ENCODE data around the gene SMAD4.
A peak's percentile ranks its signal among the peaks of the same experiment; 100 is the strongest.
"Not testable (repeated sequence)": the region's sequence is repeated elsewhere in the genome, so short reads cannot be mapped to it uniquely, and the experiment has no call there.

Gene SMAD4

GRCh38 chr18:51029694-51030536, at the start of gene SMAD4:
SMAD4 (plus strand) TSS chr18:51030213; CDS start chr18:51047047, 16,834 bp downstream.
- peak; percentile 97 for DNase-seq (ENCODE audit: low spot score)

GRCh38 chr18:50981381-50981780, 48.6 kb upstream of the SMAD4 start:
- DNase-seq (ENCODE audit: low spot score) = no peak

- no peak for DNase-seq (ENCODE audit: low spot score)
Observed at GRCh38 chr18:50982086-50982801, 47.8 kb upstream of the SMAD4 start.

GRCh38 chr18:50982802-50983179, 47.2 kb upstream of the SMAD4 start:
- no peak for DNase-seq (ENCODE audit: low spot score)

GRCh38 chr18:50986360-50987087, 43.5 kb upstream of the SMAD4 start:
- peak; percentile 26 for DNase-seq (ENCODE audit: low spot score)

GRCh38 chr18:50987261-50987660, 42.8 kb upstream of the SMAD4 start:
- DNase-seq (ENCODE audit: low spot score) = no peak

GRCh38 chr18:50989711-50990110, 40.3 kb upstream of the SMAD4 start:
- DNase-seq (ENCODE audit: low spot score) = no peak

GRCh38 chr18:50992351-50992762, 37.7 kb upstream of the SMAD4 start:
- DNase-seq (ENCODE audit: low spot score) = no peak

- no peak for DNase-seq (ENCODE audit: low spot score)
Observed at GRCh38 chr18:50994031-50994430, 36.0 kb upstream of the SMAD4 start.

GRCh38 chr18:51003174-51003573, 26.8 kb upstream of the SMAD4 start:
- not testable (repeated sequence) for DNase-seq (ENCODE audit: low spot score)

GRCh38 chr18:51006061-51006818, 23.8 kb upstream of the SMAD4 start:
- DNase-seq (ENCODE audit: low spot score) = no peak

- DNase-seq (ENCODE audit: low spot score) = no peak
Observed at GRCh38 chr18:51006948-51007789, 22.8 kb upstream of the SMAD4 start.

GRCh38 chr18:51007790-51008139, 22.2 kb upstream of the SMAD4 start:
- DNase-seq (ENCODE audit: low spot score) = no peak

GRCh38 chr18:51009072-51009471, 20.9 kb upstream of the SMAD4 start:
- no peak for DNase-seq (ENCODE audit: low spot score)

GRCh38 chr18:51010218-51010617, 19.8 kb upstream of the SMAD4 start:
- no peak for DNase-seq (ENCODE audit: low spot score)

GRCh38 chr18:51011709-51012108, 18.3 kb upstream of the SMAD4 start:
- no peak for DNase-seq (ENCODE audit: low spot score)

- DNase-seq (ENCODE audit: low spot score) = no peak
Observed at GRCh38 chr18:51012441-51012840, 17.6 kb upstream of the SMAD4 start.

- no peak for DNase-seq (ENCODE audit: low spot score)
Observed at GRCh38 chr18:51013259-51013658, 16.8 kb upstream of the SMAD4 start.

GRCh38 chr18:51017140-51017879, 12.7 kb upstream of the SMAD4 start:
- no peak for DNase-seq (ENCODE audit: low spot score)

- DNase-seq (ENCODE audit: low spot score) = no peak
Observed at GRCh38 chr18:51020536-51020935, 9.5 kb upstream of the SMAD4 start.
